H1 (cell line): ENCODE data around the gene RGS17. TPM values are rescaled to one million over a fixed set of nuclear protein-coding genes. Genes with fewer than 3 reads are reported as not detected.

Experiments
- CTCF ChIA-PET: fragments of 300-600 bp; sonication (Branson Sonifier 250); formaldehyde crosslinking; loops from one replicate; lab custom pipeline; 2021; ENCODE audit not compliant: partially characterized antibody; lab: Charles Lee
- POLR2A ChIA-PET: fragments of 300-600 bp; sonication (Branson Sonifier 250); formaldehyde crosslinking; loops from one replicate; lab custom pipeline; 2021; ENCODE audit warnings: inconsistent platforms; ENCODE audit not compliant: partially characterized antibody; lab: Charles Lee
- DNase-seq, 2 experiments: peaks; one replicate each; pipeline versions ENCODE4 v3.0.0 to v3.0.0-alpha.2; 2010 to 2022; ENCODE audit warnings: low spot score in 2 of 2, low read depth in 1 of 2, mixed read lengths in 1 of 2
- FAIRE-seq: peaks from 2 replicates; lab custom pipeline; 2011; peaks lifted over from hg19 to GRCh38; lab: Jason Lieb, UNC
- H2AFZ ChIP-seq: 2 replicates; pipeline ENCODE4 v1.8.1; 2012; ENCODE audit warnings: low read length, inconsistent platforms
- H2AK5ac ChIP-seq: 2 replicates; pipeline ENCODE4 v1.6.1; 2013; ENCODE audit warnings: low read depth, low read length
- H2BK120ac ChIP-seq: replicated peaks from 2 replicates; pipeline ENCODE3; 2013; ENCODE audit warnings: low read depth, low read length, inconsistent platforms
- H2BK12ac ChIP-seq: 2 replicates; pipeline ENCODE4 v1.6.1; 2013; ENCODE audit warnings: low read depth, low read length
- H2BK15ac ChIP-seq: 2 replicates; pipeline ENCODE4 v1.6.1; 2013; ENCODE audit warnings: low read length
- H2BK20ac ChIP-seq: 2 replicates; pipeline ENCODE4 v1.6.1; 2013; ENCODE audit warnings: low read length
- H2BK5ac ChIP-seq: 2 replicates; pipeline ENCODE4 v1.6.1; 2013; ENCODE audit warnings: low read depth, low read length
- H3K14ac ChIP-seq: 2 replicates; pipeline ENCODE4 v1.6.1; 2013; ENCODE audit warnings: inconsistent platforms; ENCODE audit not compliant: insufficient read length
- H3K18ac ChIP-seq: 2 replicates; pipeline ENCODE4 v1.6.1; 2013; ENCODE audit warnings: low read length; ENCODE audit errors: extremely low read depth
- H3K23ac ChIP-seq: 2 replicates; pipeline ENCODE4 v1.6.1; 2013; ENCODE audit warnings: inconsistent platforms; ENCODE audit not compliant: insufficient read length
- H3K23me2 ChIP-seq: 2 replicates; pipeline ENCODE4 v1.6.1; 2013; ENCODE audit warnings: low read depth, low read length
- H3K27ac ChIP-seq: 2 replicates; pipeline ENCODE4 v1.6.1; 2011; ENCODE audit warnings: low read depth, low read length, inconsistent platforms
- H3K27me3 ChIP-seq, 4 experiments: replicated peaks in 1 of 4; 1 replicate in 1 of 4; 2 replicates in 3 of 4; pipeline versions ENCODE4 v1.6.1 to v1.8.1; 2011 to 2013; ENCODE audit warnings: low read length in 3 of 4, mild to moderate bottlenecking in 3 of 4, inconsistent platforms in 2 of 4, mixed read lengths in 2 of 4, moderate library complexity in 1 of 4; ENCODE audit not compliant: control insufficient read depth in 3 of 4, insufficient read depth in 3 of 4; ENCODE audit errors: extremely low read depth in 1 of 4
- H3K36me3 ChIP-seq, 4 experiments: 2 replicates each; pipeline versions ENCODE4 v1.6.1 to v1.8.1; 2011 to 2013; ENCODE audit warnings: mild to moderate bottlenecking in 4 of 4, low read length in 3 of 4, moderate library complexity in 2 of 4, control low read depth in 1 of 4, inconsistent platforms in 1 of 4; ENCODE audit not compliant: insufficient read depth in 4 of 4, control insufficient read depth in 2 of 4
- H3K4ac ChIP-seq: replicated peaks from 2 replicates; pipeline ENCODE3; 2013; ENCODE audit warnings: low read length, low read depth, mixed read lengths, inconsistent platforms; ENCODE audit not compliant: insufficient read length
- H3K4me1 ChIP-seq, 4 experiments: replicated peaks in 1 of 4; 1 replicate in 1 of 4; 2 replicates in 3 of 4; pipeline versions ENCODE4 v1.6.1 to v1.8.1; 2011 to 2013; ENCODE audit warnings: low read length in 3 of 4, inconsistent platforms in 2 of 4, mixed read lengths in 1 of 4; ENCODE audit not compliant: insufficient read depth in 4 of 4, control insufficient read depth in 3 of 4
- H3K4me2 ChIP-seq, 2 experiments: 2 replicates each; pipeline versions ENCODE4 v1.6.1 to v1.8.1; 2011 to 2013; ENCODE audit warnings: low read depth in 2 of 2, low read length in 2 of 2, control low read depth in 1 of 2, inconsistent platforms in 1 of 2, mild to moderate bottlenecking in 1 of 2; ENCODE audit not compliant: insufficient read depth in 1 of 2
- H3K4me3 ChIP-seq, 4 experiments: fragments of 200-600, 300-600 bp in 1 of 4; sonication (generic), shearing (Covaris generic), sonication (Bioruptor Twin) in 1 of 4; 2 replicates each; pipeline versions ENCODE4 v1.5.1 to v1.8.1; 2011 to 2016; ENCODE audit warnings: low read length in 4 of 4, low read depth in 3 of 4, control low read depth in 2 of 4, inconsistent platforms in 2 of 4, mild to moderate bottlenecking in 2 of 4, mixed read lengths in 1 of 4, moderate library complexity in 1 of 4; ENCODE audit not compliant: insufficient read depth in 2 of 4; ENCODE audit errors: extremely low read depth in 1 of 4
- H3K56ac ChIP-seq: replicated peaks from 2 replicates; pipeline ENCODE3; 2013; ENCODE audit warnings: low read depth, mild to moderate bottlenecking, mixed read lengths, low read length, inconsistent platforms; ENCODE audit not compliant: insufficient read length
- H3K79me1 ChIP-seq: 2 replicates; pipeline ENCODE4 v1.6.1; 2013; ENCODE audit warnings: low read depth, low read length, control low read depth
- H3K79me2 ChIP-seq, 2 experiments: 2 replicates each; pipeline versions ENCODE4 v1.6.1 to v1.8.1; 2012 to 2013; ENCODE audit warnings: low read length in 2 of 2, mild to moderate bottlenecking in 2 of 2, inconsistent platforms in 1 of 2; ENCODE audit not compliant: insufficient read depth in 2 of 2, control insufficient read depth in 1 of 2
- H3K9ac ChIP-seq, 4 experiments: replicated peaks in 1 of 4; 1 replicate in 1 of 4; 2 replicates in 3 of 4; pipeline versions ENCODE4 v1.6.1 to v1.8.1; 2011 to 2013; ENCODE audit warnings: low read depth in 3 of 4, low read length in 3 of 4, control low read depth in 2 of 4, mild to moderate bottlenecking in 2 of 4, moderate library complexity in 2 of 4, inconsistent platforms in 1 of 4; ENCODE audit errors: extremely low read depth in 1 of 4
- H3K9me3 ChIP-seq, 2 experiments: 2 replicates each; pipeline versions ENCODE4 v1.6.1 to v1.8.1; 2012 to 2013; ENCODE audit warnings: mild to moderate bottlenecking in 2 of 2, moderate library complexity in 2 of 2, control low read depth in 1 of 2, inconsistent platforms in 1 of 2, low read depth in 1 of 2, low read length in 1 of 2, mixed read lengths in 1 of 2; ENCODE audit not compliant: insufficient read depth in 2 of 2
- H4K20me1 ChIP-seq, 2 experiments: replicated peaks in 1 of 2; 2 replicates each; pipeline versions ENCODE3 to v1.8.1; 2011 to 2013; ENCODE audit warnings: inconsistent platforms in 2 of 2, low read length in 2 of 2, mild to moderate bottlenecking in 1 of 2; ENCODE audit not compliant: insufficient read depth in 2 of 2, control insufficient read depth in 1 of 2
- H4K5ac ChIP-seq: 2 replicates; pipeline ENCODE4 v1.6.1; 2013; ENCODE audit warnings: low read length, low read depth, mixed read lengths, inconsistent platforms; ENCODE audit not compliant: insufficient read length
- H4K8ac ChIP-seq: 2 replicates; pipeline ENCODE4 v1.8.0; 2013; ENCODE audit warnings: mild to moderate bottlenecking, moderate library complexity, low read length, inconsistent platforms; ENCODE audit not compliant: insufficient read depth; ENCODE audit errors: extremely low read depth
- H4K91ac ChIP-seq: replicated peaks from 2 replicates; pipeline ENCODE3; 2013; ENCODE audit warnings: low read length, mixed read lengths, inconsistent platforms; ENCODE audit not compliant: insufficient read length
- CEBPB ChIP-seq: IDR thresholded peaks from 2 replicates; pipeline ENCODE4 v1.6.1; 2012; ENCODE audit warnings: low read depth, low read length
- CREB1 ChIP-seq: IDR thresholded peaks from 2 replicates; pipeline ENCODE4 v1.6.1; 2012; ENCODE audit warnings: inconsistent platforms
- TAF1 ChIP-seq: IDR thresholded peaks from 2 replicates; pipeline ENCODE4 v1.6.1; 2011; ENCODE audit warnings: mild to moderate bottlenecking, low read depth, low read length
- TCF12 ChIP-seq: IDR thresholded peaks from 2 replicates; pipeline ENCODE4 v1.6.1; 2011; ENCODE audit warnings: low read depth, mild to moderate bottlenecking, low read length
- WGBS, 2 experiments: shearing (Covaris generic) in 1 of 2; methylation state at CpG; one replicate each; pipeline versions ENCODE4 v1.1.6 to v1.1.7; 2013 to 2015; ENCODE audit warnings: low lambda C conversion rate in 2 of 2, mixed read lengths in 2 of 2, inconsistent platforms in 1 of 2, low coverage in 1 of 2, missing lambda C conversion rate in 1 of 2; ENCODE audit not compliant: insufficient replicate concordance in 2 of 2, insufficient coverage in 1 of 2, insufficient read length in 1 of 2; ENCODE audit errors: extremely low coverage in 1 of 2, missing lambda C conversion rate in 1 of 2; 5-methylcytosine and 5-hydroxymethylcytosine counted together
- polyA plus RNA-seq, 7 experiments: library from polyadenylated mRNA; depleted of rRNA in 3 of 7; stranded (reverse) in 5 of 7; unstranded in 2 of 7; fragments of >200 nt in 5 of 7; fragments of 200-250 nt in 2 of 7; gene quantifications; 1 replicate in 5 of 7; 2 replicates in 1 of 7; 4 replicates in 1 of 7; pipeline versions ENCODE4 v1.2.1 to v1.2.3, GENCODE V29; 2011 to 2013; ENCODE audit warnings: missing spikeins in 2 of 7, mixed read lengths in 2 of 7
- total RNA-seq: library from RNA; stranded (reverse); fragmentation: NEBNext Ultra II Directional; extraction: Animal tissue kit (Norgen Biotek cat#: 25700); gene quantifications from 2 replicates; pipeline ENCODE4 v1.2.1, GENCODE V29; 2021
- TF ChIP-seq, protein P1 (sequence below): IDR thresholded peaks from 2 replicates; pipeline ENCODE4 v1.6.1; 2012; ENCODE audit warnings: inconsistent platforms

RGS17 gene
- total and polyA plus RNA-seq, 2 of the 8 experiments (the other 6 are each of a cell fraction or from before 2014, with no cell fraction given) = 2.0 to 12.2 TPM

DNA sequence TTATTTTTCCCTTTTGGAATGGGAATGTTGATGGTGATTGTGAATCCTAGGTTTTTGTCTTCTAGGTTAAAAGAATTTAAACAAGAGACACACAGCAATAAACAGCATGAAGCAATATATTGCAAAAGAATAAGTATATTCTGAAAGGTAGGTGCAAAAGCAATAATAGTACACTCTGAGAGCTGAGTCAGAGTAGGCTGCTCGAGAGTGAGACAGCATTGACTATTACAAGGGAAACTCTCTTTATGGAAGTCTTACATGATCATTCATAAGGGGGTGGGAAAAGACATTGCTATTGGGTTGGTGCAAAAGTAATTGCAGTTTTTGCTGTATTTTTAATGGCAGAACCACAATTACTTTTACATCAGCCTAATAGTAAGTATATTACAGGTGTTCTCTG lies 173.3 kb downstream of the RGS17 start:
- no peaks in the 10 kb centered on the region for H3K79me1 ChIP-seq
- H3K4me1 ChIP-seq = no peaks in the 10 kb centered on the region
- no peak overlapping the region for H2AFZ ChIP-seq
- H4K91ac ChIP-seq = no peak overlapping the region
- DNase-seq = no peak
- no peak overlapping the region for H2BK15ac ChIP-seq
- no peak for FAIRE-seq
- H3K23me2 ChIP-seq = no peaks in the 10 kb centered on the region
- whole genome bisulfite sequencing, 2 experiments = 95% methylated on average over 1 of the region's 1 CpG; no CpG with 5 or more reads in 1 of the 2 experiments
- ChIA-PET CTCF (interaction anchor here (0.8 to 1.9 kb wide), 4 partner anchors 10 to 406 kb away, joined by 3 to 11 read pairs (median 4); no protein-coding TSS in a partner anchor), POLR2A (no interaction called here)
- no peak overlapping the region for H3K14ac ChIP-seq
- H4K20me1 ChIP-seq = no peaks in the 10 kb centered on the region
- no peak overlapping the region for H3K27ac ChIP-seq
- H3K4me2 ChIP-seq = no peak overlapping the region
- no peak overlapping the region for H3K56ac ChIP-seq
- H3K9me3 ChIP-seq = no peaks in the 10 kb centered on the region; a peak in 1 of 4 replicates
- no peak overlapping the region for H4K8ac ChIP-seq
- no peak overlapping the region for H2BK5ac ChIP-seq
- no peak overlapping the region for H2AK5ac ChIP-seq
- no peak overlapping the region for H3K23ac ChIP-seq
- no peaks in the 10 kb centered on the region for H3K79me2 ChIP-seq
- no peak overlapping the region for H2BK20ac ChIP-seq
- H3K36me3 ChIP-seq = no peaks in the 10 kb centered on the region
- no peak overlapping the region for H3K18ac ChIP-seq
- no peak overlapping the region for H2BK120ac ChIP-seq
- H3K4me3 ChIP-seq = no peak overlapping the region
- no peak overlapping the region for H2BK12ac ChIP-seq
- H4K5ac ChIP-seq = no peak overlapping the region
- H3K9ac ChIP-seq = no peak overlapping the region
- H3K4ac ChIP-seq = no peak overlapping the region
- H3K27me3 ChIP-seq = no peaks in the 10 kb centered on the region
- TF ChIP-seq CEBPB (no peak), CREB1 (no peak), TCF12 (no peak), TAF1 (no peak)
- TF ChIP-seq, protein P1, sequence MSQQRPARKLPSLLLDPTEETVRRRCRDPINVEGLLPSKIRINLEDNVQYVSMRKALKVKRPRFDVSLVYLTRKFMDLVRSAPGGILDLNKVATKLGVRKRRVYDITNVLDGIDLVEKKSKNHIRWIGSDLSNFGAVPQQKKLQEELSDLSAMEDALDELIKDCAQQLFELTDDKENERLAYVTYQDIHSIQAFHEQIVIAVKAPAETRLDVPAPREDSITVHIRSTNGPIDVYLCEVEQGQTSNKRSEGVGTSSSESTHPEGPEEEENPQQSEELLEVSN = no peak
